Measurements from ENCODE around the gene C17orf50. TPM values are rescaled to one million over a fixed set of nuclear protein-coding genes. Genes with fewer than 3 reads are reported as not detected.

C17orf50 gene
- not detected in 2 replicates for total RNA-seq

GRCh38 chr17:35760587-35760986, at the start of gene C17orf50:
Gene C17orf50, plus strand, starts transcription at chr17:35760887. Its CDS starts 55 bp downstream, at chr17:35760942.

GRCh38 chr17:35731239-35731916, 29.3 kb upstream of the C17orf50 start, which contains the start of gene RASL10B:
Gene RASL10B, plus strand, starts transcription at chr17:35731639. Its CDS starts 3,546 bp downstream, at chr17:35735185.

GRCh38 chr17:35752945-35753764, 7.5 kb upstream of the C17orf50 start, which contains the start of gene GAS2L2:
Gene GAS2L2, minus strand, starts transcription at chr17:35753239. Its CDS starts 389 bp downstream, at chr17:35752850.

GRCh38 chr17:35795007-35795870, 34.6 kb downstream of the C17orf50 start, which contains the start of gene MMP28:
Gene MMP28, minus strand, starts transcription at chr17:35795641. Its CDS starts 264 bp downstream, at chr17:35795377.

DNA sequence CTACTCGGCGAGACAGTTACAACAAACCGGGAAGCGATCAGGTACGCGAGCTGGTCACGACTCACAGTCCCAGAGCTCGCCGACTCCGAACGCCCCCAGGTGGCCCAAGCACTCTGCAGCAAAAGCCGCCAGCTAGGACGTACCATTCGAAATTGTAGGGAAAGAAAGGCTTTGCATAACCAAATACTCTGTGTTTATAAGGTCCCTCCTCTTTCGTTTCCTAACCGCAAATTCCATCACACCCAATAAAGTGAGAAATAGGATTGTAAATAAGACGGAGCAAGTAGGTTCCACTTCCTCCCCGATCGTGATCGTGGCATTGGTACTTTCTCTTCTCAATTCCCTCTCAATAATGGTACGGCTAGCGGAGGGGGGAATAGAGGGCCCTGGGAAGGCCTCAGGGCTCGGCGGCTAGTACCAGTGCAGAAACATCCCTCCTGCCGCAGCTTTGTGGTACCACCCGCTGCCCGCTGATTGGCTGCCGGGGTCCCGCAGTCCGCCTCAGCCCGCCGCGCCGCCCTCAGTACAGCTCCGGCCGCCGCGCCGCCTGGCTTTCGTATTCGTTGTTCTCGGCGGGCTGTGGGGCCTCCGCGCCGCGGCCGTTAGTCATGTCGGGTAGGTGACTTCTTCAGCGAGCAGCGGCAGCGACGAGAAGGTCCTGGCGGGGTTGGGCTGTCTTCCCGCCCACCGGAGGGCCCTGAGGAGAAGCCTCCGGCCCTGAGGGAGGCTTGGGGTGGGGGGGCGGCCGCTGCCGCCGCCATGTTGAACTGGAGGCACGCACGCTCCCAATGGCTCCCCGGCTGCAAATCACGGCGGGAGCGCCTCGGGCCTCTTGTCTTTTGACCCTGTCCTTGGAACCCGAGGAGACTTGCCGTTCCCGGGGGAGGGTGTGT, 48.5 kb downstream of the C17orf50 start, which contains the start of gene TAF15:
TSS of gene TAF15 (plus strand) at position 523 of the 893 bp plus-strand sequence. CDS start at position 609, 86 bp downstream.

Other genes starting within 250 kb of the C17orf50 start
- under 0.01 and 0.37 TPM in 2 replicates for gene SLFN12L, start 223.2 kb upstream of the C17orf50 start, total RNA-seq
- gene SLFN14, start 200.1 kb upstream of the C17orf50 start, total RNA-seq, result not detected in 2 replicates
- 5.9 and 7.8 TPM in 2 replicates for gene PEX12, start 182.3 kb upstream of the C17orf50 start, total RNA-seq
- gene AP2B1, start 173.6 kb upstream of the C17orf50 start, total RNA-seq, result 74.6 and 97.2 TPM in 2 replicates
- under 0.01 and 0.20 TPM in 2 replicates for gene RASL10B, start 29.2 kb upstream of the C17orf50 start, total RNA-seq
- not detected in 2 replicates for gene GAS2L2, start 7.6 kb upstream of the C17orf50 start, total RNA-seq
- 0.37 and 0.39 TPM in 2 replicates for gene MMP28, start 34.8 kb downstream of the C17orf50 start, total RNA-seq
- gene TAF15, start 48.6 kb downstream of the C17orf50 start, total RNA-seq, result 39.7 and 61.2 TPM in 2 replicates
- not detected in 2 replicates for gene HEATR9, start 108.0 kb downstream of the C17orf50 start, total RNA-seq
- gene CCL5, start 119.5 kb downstream of the C17orf50 start, total RNA-seq, result not detected in 2 replicates
- gene RDM1, start 169.9 kb downstream of the C17orf50 start, total RNA-seq, result 0.37 TPM in 1 of 2 replicates, not detected in the other
- gene LYZL6, start 182.8 kb downstream of the C17orf50 start, total RNA-seq, result not detected in 2 replicates
- gene CCL16, start 220.6 kb downstream of the C17orf50 start, total RNA-seq, result not detected in 2 replicates
- gene CCL14, start 225.8 kb downstream of the C17orf50 start, total RNA-seq, result not detected in 2 replicates
- not detected in 2 replicates for gene CCL15, start 240.7 kb downstream of the C17orf50 start, total RNA-seq

Data from subcutaneous preadipocyte (primary cell).